ENCODE measurements around the gene HYKK. TPM values are rescaled to one million over a fixed set of nuclear protein-coding genes. Genes with fewer than 3 reads are reported as not detected.
"Not testable (repeated sequence)": the region's sequence is repeated elsewhere in the genome, so short reads cannot be mapped to it uniquely, and the experiment has no call there.

The HYKK gene
- total RNA-seq, 1 donor from 2014 or later = 3.9 TPM

GRCh38 chr15:78552597-78552996 lies 45.2 kb downstream of the HYKK start:
- H3K36me3 ChIP-seq (ENCODE audit: control insufficient read depth, insufficient read depth, low read length) = no peaks in the 10 kb centered on the region
- H3K27me3 ChIP-seq (ENCODE audit: control insufficient read depth, insufficient read depth, low read length) = no peaks in the 10 kb centered on the region
- H3K4me3 ChIP-seq (ENCODE audit: low read depth, low read length) = no peak overlapping the region
- no peak for DNase-seq (ENCODE audit: low read depth)
- no peak for TF ChIP-seq CTCF (IDR thresholded peaks at IDR 0.05; ENCODE audit: insufficient read depth, low read length, poor library complexity, severe bottlenecking)

DNA sequence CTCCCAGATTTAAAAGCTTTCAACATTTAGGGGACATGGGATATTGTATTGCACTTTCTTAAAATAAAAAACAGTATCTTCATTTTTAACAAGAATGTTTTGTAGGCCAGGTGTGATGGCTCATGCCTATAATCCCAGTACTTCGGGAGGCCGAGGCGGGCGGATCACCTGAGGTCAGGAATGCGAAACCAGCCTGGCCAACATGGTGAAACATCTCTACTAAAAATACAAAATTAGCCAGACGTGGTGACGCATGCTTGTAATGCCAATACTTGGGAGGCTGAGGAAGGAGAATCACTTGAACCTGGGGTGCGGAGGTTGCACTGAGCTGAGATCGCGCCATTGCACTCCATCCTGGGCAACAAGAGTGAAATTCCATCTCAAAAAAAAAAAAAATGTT lies 52.8 kb downstream of the HYKK start:
- H3K27me3 ChIP-seq (ENCODE audit: control insufficient read depth, insufficient read depth, low read length); H3K36me3 ChIP-seq (ENCODE audit: control insufficient read depth, insufficient read depth, low read length); DNase-seq (ENCODE audit: low read depth); H3K4me3 ChIP-seq (ENCODE audit: low read depth, low read length): not testable (repeated sequence)

- TF ChIP-seq CTCF (IDR thresholded peaks at IDR 0.05; ENCODE audit: insufficient read depth, low read length, poor library complexity, severe bottlenecking) = no peak
- H3K27me3 ChIP-seq (ENCODE audit: control insufficient read depth, insufficient read depth, low read length) = no peaks in the 10 kb centered on the region
- DNase-seq (ENCODE audit: low read depth) = no peak
Measured at GRCh38 chr15:78561490-78561889, 54.1 kb downstream of the HYKK start.

DNA sequence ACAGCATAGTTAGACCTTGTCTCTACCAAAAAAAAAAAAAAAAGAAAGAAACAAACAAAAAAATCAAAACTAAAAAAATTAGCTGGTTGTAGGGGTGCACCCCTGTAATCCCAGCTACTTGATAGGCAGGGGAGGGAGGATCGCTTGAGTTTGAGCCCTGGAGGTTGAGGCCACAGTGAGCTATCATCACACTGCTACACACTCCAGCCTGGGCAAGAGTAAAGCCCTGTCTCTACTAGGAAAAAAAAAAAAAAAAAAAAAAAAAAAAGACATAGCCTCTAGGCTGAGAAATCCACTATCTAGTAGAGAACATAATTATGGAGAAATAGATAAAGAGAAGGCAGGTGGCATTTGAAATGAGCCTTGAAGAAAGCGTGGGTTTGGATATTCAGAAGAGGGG lies 55.7 kb downstream of the HYKK start:
- H3K36me3 ChIP-seq (ENCODE audit: control insufficient read depth, insufficient read depth, low read length) = no peaks in the 10 kb centered on the region
- no peak overlapping the region for H3K4me3 ChIP-seq (ENCODE audit: low read depth, low read length)
- no peak for TF ChIP-seq CTCF (IDR thresholded peaks at IDR 0.05; ENCODE audit: insufficient read depth, low read length, poor library complexity, severe bottlenecking)
- no peak for DNase-seq (ENCODE audit: low read depth)
- no peaks in the 10 kb centered on the region for H3K27me3 ChIP-seq (ENCODE audit: control insufficient read depth, insufficient read depth, low read length)

More at GRCh38 chr15:78561490-78561889, 54.1 kb downstream of the HYKK start:
- Histone ChIP-seq H3K4me3 (ENCODE audit: low read depth, low read length) (no peak overlapping the region), H3K36me3 (ENCODE audit: control insufficient read depth, insufficient read depth, low read length) (no peaks in the 10 kb centered on the region)

DNA sequence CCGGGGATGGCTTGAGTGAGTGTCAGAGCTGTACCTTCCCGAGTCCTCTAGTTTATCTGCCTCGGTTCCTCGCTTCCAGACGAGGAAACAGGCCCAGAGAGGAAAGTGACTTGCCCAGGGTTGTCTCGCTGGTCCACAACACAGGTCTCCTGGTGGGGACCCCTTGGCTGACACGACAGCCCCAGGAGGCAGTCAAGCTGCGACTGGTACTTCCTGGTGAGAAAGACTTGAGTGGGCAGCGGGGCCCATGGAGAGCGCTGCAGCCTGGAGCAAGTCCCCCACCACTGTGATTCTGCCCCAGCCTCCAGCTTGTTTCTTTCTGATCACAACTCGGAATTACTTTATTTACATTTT lies 57.3 kb downstream of the HYKK start:
- Histone ChIP-seq H3K4me3 (ENCODE audit: low read depth, low read length) (no peak overlapping the region), H3K36me3 (ENCODE audit: control insufficient read depth, insufficient read depth, low read length) (no peaks in the 10 kb centered on the region), H3K27me3 (ENCODE audit: control insufficient read depth, insufficient read depth, low read length) (no peaks in the 10 kb centered on the region)
- TF ChIP-seq CTCF (IDR thresholded peaks at IDR 0.05; ENCODE audit: insufficient read depth, low read length, poor library complexity, severe bottlenecking) = no peak
- DNase-seq (ENCODE audit: low read depth) = no peak

- Histone ChIP-seq H3K36me3 (ENCODE audit: control insufficient read depth, insufficient read depth, low read length) (no peaks in the 10 kb centered on the region), H3K27me3 (ENCODE audit: control insufficient read depth, insufficient read depth, low read length) (no peaks in the 10 kb centered on the region), H3K4me3 (ENCODE audit: low read depth, low read length) (peak within 1 kb of the TSS; percentile 50)
- TF ChIP-seq CTCF (IDR thresholded peaks at IDR 0.05; ENCODE audit: insufficient read depth, low read length, poor library complexity, severe bottlenecking) = no peak
- DNase-seq (ENCODE audit: low read depth) = peak; percentile 63
Measured at GRCh38 chr15:78565097-78565950, 57.9 kb downstream of the HYKK start, which contains the start of gene CHRNA5. CHRNA5 (plus strand) TSS chr15:78565520; CDS start chr15:78565720, 200 bp downstream.
